Stimulated activated CD8-positive, alpha-beta memory T cell treated with anti-CD3 and anti-CD28 coated beads, Interleukin-4, amount 100 ng/mL, for 1 hour (primary cell): Measurements from ENCODE around the gene MARCHF9.
A peak's percentile ranks its signal among the peaks of the same experiment; 100 is the strongest.
"Not testable (repeated sequence)": the region's sequence is repeated elsewhere in the genome, so short reads cannot be mapped to it uniquely, and the experiment has no call there.

Experiments used
- DNase-seq, 2 donors: peaks; one replicate each; pipeline ENCODE4 v3.0.0-alpha.2; 2020; ENCODE audit warnings: low read depth in 2 of 2, low spot score in 1 of 2

Gene MARCHF9

GRCh38 chr12:57754411-57755193, at the start of gene MARCHF9:
Gene MARCHF9, plus strand, starts transcription at chr12:57755103. Its CDS starts 426 bp downstream, at chr12:57755529.
- DNase-seq, result peak in 1 of 2 donors; percentile 68

- DNase-seq, result no peak
These were observed 47.7 kb upstream of the MARCHF9 start for GRCh38 chr12:57707250-57707649.

- DNase-seq, result no peak
These were observed 46.6 kb upstream of the MARCHF9 start for GRCh38 chr12:57708296-57708695.

- DNase-seq, result no peak
These were observed 42.2 kb upstream of the MARCHF9 start for GRCh38 chr12:57712701-57713100.

GRCh38 chr12:57713209-57713608, 41.7 kb upstream of the MARCHF9 start:
- no peak for DNase-seq

GRCh38 chr12:57715036-57715748, 39.7 kb upstream of the MARCHF9 start:
- DNase-seq, result not testable (repeated sequence)

GRCh38 chr12:57715786-57716185, 39.1 kb upstream of the MARCHF9 start:
- no peak for DNase-seq

GRCh38 chr12:57716305-57716704, 38.6 kb upstream of the MARCHF9 start:
- DNase-seq, result no peak

- DNase-seq, result no peak
These were observed 37.8 kb upstream of the MARCHF9 start for GRCh38 chr12:57717131-57717530.

- DNase-seq, result no peak
These were observed 36.9 kb upstream of the MARCHF9 start for GRCh38 chr12:57717846-57718640.

GRCh38 chr12:57718641-57719528, 36.0 kb upstream of the MARCHF9 start:
- DNase-seq, result no peak

GRCh38 chr12:57719777-57720605, 34.9 kb upstream of the MARCHF9 start:
- DNase-seq, result no peak

- DNase-seq, result no peak
These were observed 34.0 kb upstream of the MARCHF9 start for GRCh38 chr12:57720606-57721595.

GRCh38 chr12:57721846-57722608, 32.9 kb upstream of the MARCHF9 start:
- not testable (repeated sequence) for DNase-seq

- no peak for DNase-seq
These were observed 31.9 kb upstream of the MARCHF9 start for GRCh38 chr12:57722716-57723629.

GRCh38 chr12:57723630-57723962, 31.3 kb upstream of the MARCHF9 start:
- DNase-seq, result no peak
